A549 (cell line): ENCODE results near the gene CNTNAP2. TPM values are rescaled to one million over a fixed set of nuclear protein-coding genes. Genes with fewer than 3 reads are reported as not detected.

Experiments used
- ATAC-seq, 2 experiments: fragments of 200-7000 bp in 1 of 2; fragments of >200 bp in 1 of 2; cut with Nextera tagmentation in 1 of 2; cut with Tn5 transposase in 1 of 2; 3 replicates each; pipeline versions ENCODE4 v1.8.0 to v1.9.1; 2018 to 2020; ENCODE audit warnings: mild to moderate bottlenecking in 1 of 2, moderate library complexity in 1 of 2
- CTCF ChIA-PET: fragments of 300-600 bp; sonication (Branson Sonifier 250); formaldehyde crosslinking; extraction: SDS; loops from one replicate; lab custom pipeline; 2021; ENCODE audit warnings: antibody characterized with exemption, inconsistent platforms; lab: Yijun Ruan, JAX
- POLR2A ChIA-PET: fragments of 350-600 bp; formaldehyde crosslinking; extraction: SDS; loops from one replicate; lab custom pipeline; 2021; ENCODE audit warnings: antibody characterized with exemption, inconsistent platforms; lab: Yijun Ruan, JAX
- DNase-seq, 2 experiments: peaks; one replicate each; pipeline versions ENCODE4 v3.0.0 to v3.0.0-alpha.2; 2011 to 2016; ENCODE audit warnings: low read depth in 1 of 2, low spot score in 1 of 2
- FAIRE-seq: peaks from 2 replicates; lab custom pipeline; 2011; peaks lifted over from hg19 to GRCh38; lab: Jason Lieb, UNC
- H3K27ac ChIP-seq, 2 experiments: fragments of >200 bp; sonication (Bioruptor Twin); formaldehyde crosslinking; 3 replicates each; pipeline ENCODE4 v1.5.1; 2016 to 2017
- H3K4me1 ChIP-seq: fragments of >200 bp; sonication (Bioruptor Twin); formaldehyde crosslinking; 3 replicates; pipeline ENCODE4 v1.6.1; 2016
- H3K4me2 ChIP-seq: fragments of >200 bp; sonication (Bioruptor Twin); formaldehyde crosslinking; 3 replicates; pipeline ENCODE4 v1.6.1; 2016
- H3K4me3 ChIP-seq: fragments of >200 bp; sonication (Bioruptor Twin); formaldehyde crosslinking; 3 replicates; pipeline ENCODE4 v1.5.1; 2016
- H3K9me3 ChIP-seq: fragments of >200 bp; sonication (Bioruptor Twin); formaldehyde crosslinking; 3 replicates; pipeline ENCODE4 v1.6.1; 2016
- CBX2 ChIP-seq: fragments of 200-600 bp; sonication (generic); IDR thresholded peaks from 2 replicates; pipeline ENCODE4 v1.6.1; 2016; ENCODE audit warnings: low read depth, mild to moderate bottlenecking, borderline replicate concordance
- CEBPB ChIP-seq, 2 experiments: fragments of >200 bp in 1 of 2; sonication (Bioruptor Twin) in 1 of 2; formaldehyde crosslinking in 1 of 2; IDR thresholded peaks; 2 replicates each; pipeline ENCODE4 v1.6.1; 2012 to 2016
- CHD2 ChIP-seq: fragments of 150-350 bp; IDR thresholded peaks from 2 replicates; pipeline ENCODE4 v1.6.1; 2014; ENCODE audit warnings: low read length; ENCODE audit not compliant: partially characterized antibody
- CHD4 ChIP-seq: fragments of 200-600 bp; sonication (generic); IDR thresholded peaks from 2 replicates; pipeline ENCODE4 v1.6.1; 2016; ENCODE audit warnings: antibody characterized with exemption, mild to moderate bottlenecking, borderline replicate concordance
- ESRRA ChIP-seq: fragments of 150-350 bp; IDR thresholded peaks from 2 replicates; pipeline ENCODE4 v1.6.1; 2014; ENCODE audit warnings: mild to moderate bottlenecking, low read length, borderline replicate concordance
- GATA3 ChIP-seq: IDR thresholded peaks from 2 replicates; pipeline ENCODE4 v1.6.1; 2012; ENCODE audit warnings: borderline replicate concordance
- HDAC2 ChIP-seq: fragments of 200-600 bp; sonication (generic); IDR thresholded peaks from 2 replicates; pipeline ENCODE4 v1.6.1; 2016
- HEYL ChIP-seq: fragments of 250-450 bp; sonication (Bioruptor Pico); IDR thresholded peaks from 2 replicates; pipeline ENCODE4 v1.8.0; 2021; ENCODE audit warnings: mild to moderate bottlenecking, moderate library complexity
- HOXB13 ChIP-seq: fragments of 250-450 bp; sonication (Bioruptor Pico); IDR thresholded peaks from 2 replicates; pipeline ENCODE4 v1.5.0; 2020; ENCODE audit warnings: low read depth, mild to moderate bottlenecking, moderate library complexity
- HOXB5 ChIP-seq: fragments of 250-450 bp; sonication (Bioruptor Pico); IDR thresholded peaks from 2 replicates; pipeline ENCODE4 v1.5.0; 2020; ENCODE audit warnings: mild to moderate bottlenecking, moderate library complexity
- JUNB ChIP-seq: fragments of >200 bp; sonication (Bioruptor Twin); formaldehyde crosslinking; IDR thresholded peaks from 2 replicates; pipeline ENCODE4 v1.6.1; 2016
- MYC ChIP-seq: IDR thresholded peaks from 2 replicates; pipeline ENCODE4 v1.6.1; 2012; ENCODE audit warnings: mild to moderate bottlenecking, inconsistent platforms, low read length, improper control_type of control experiment, borderline replicate concordance
- PHF8 ChIP-seq: fragments of 200-600 bp; sonication (generic); IDR thresholded peaks from 2 replicates; pipeline ENCODE4 v1.6.1; 2016; ENCODE audit warnings: low read depth, mild to moderate bottlenecking, antibody characterized with exemption, moderate library complexity, borderline replicate concordance
- POLR2AphosphoS2 ChIP-seq: conservative IDR thresholded peaks from 2 replicates; pipeline ENCODE4 v1.6.1; 2012; ENCODE audit warnings: low read length, improper control_type of control experiment, inconsistent platforms
- RAD21 ChIP-seq, 2 experiments: fragments of >200 bp in 1 of 2; sonication (Bioruptor Twin) in 1 of 2; formaldehyde crosslinking in 1 of 2; IDR thresholded peaks in 1 of 2; conservative IDR thresholded peaks in 1 of 2; 2 replicates in 1 of 2; 3 replicates in 1 of 2; pipeline ENCODE4 v1.6.1; 2012 to 2018; ENCODE audit warnings: inconsistent platforms in 1 of 2
- SMC3 ChIP-seq: fragments of >200 bp; sonication (Bioruptor Twin); formaldehyde crosslinking; IDR thresholded peaks from 3 replicates; pipeline ENCODE4 v1.6.1; 2018; ENCODE audit warnings: inconsistent platforms
- SREBF2 ChIP-seq: fragments of 450-650 bp; IDR thresholded peaks from 2 replicates; pipeline ENCODE4 v1.6.1; 2014; ENCODE audit warnings: mild to moderate bottlenecking, moderate library complexity
- TFCP2L1 ChIP-seq: fragments of 250-450 bp; sonication (Bioruptor Pico); IDR thresholded peaks from 2 replicates; pipeline ENCODE4 v1.5.0; 2021; ENCODE audit warnings: mild to moderate bottlenecking
- ZC3H11A ChIP-seq: fragments of 450-650 bp; IDR thresholded peaks from 2 replicates; pipeline ENCODE4 v1.6.1; 2014; ENCODE audit warnings: antibody characterized with exemption, mild to moderate bottlenecking
- ZNF302 ChIP-seq: fragments of 250-450 bp; sonication (Bioruptor Pico); IDR thresholded peaks from 2 replicates; pipeline ENCODE4 v1.9.0; 2021; ENCODE audit warnings: inconsistent platforms, mild to moderate bottlenecking, moderate library complexity
- WGBS: methylation state at CpG from one replicate; pipeline ENCODE4 v1.1.6; 2017; ENCODE audit errors: missing lambda C conversion rate; 5-methylcytosine and 5-hydroxymethylcytosine counted together
- polyA plus RNA-seq, 4 experiments: library from polyadenylated mRNA; depleted of rRNA in 3 of 4; stranded (reverse); fragments of >200 nt; fragmentation: RNase III in 1 of 4; extraction: RNeasy Plus Mini Kit Qiagen cat#74134 plus additional on column Dnase treatment in 1 of 4; gene quantifications; 2 replicates in 3 of 4; 3 replicates in 1 of 4; pipeline ENCODE4 v1.2.3, GENCODE V29; 2011 to 2017
- TF ChIP-seq, protein P1 (sequence below): fragments of 450-650 bp; IDR thresholded peaks from 2 replicates; pipeline ENCODE4 v1.6.1; 2014; ENCODE audit warnings: antibody characterized with exemption
- TF ChIP-seq, protein P2 (sequence below): IDR thresholded peaks from 2 replicates; pipeline ENCODE4 v1.6.1; 2012
- TF ChIP-seq, protein P3 (sequence below): fragments of 250-450 bp; sonication (Bioruptor Pico); IDR thresholded peaks from 2 replicates; pipeline ENCODE4 v1.5.0; 2021; ENCODE audit warnings: mild to moderate bottlenecking, moderate library complexity, borderline replicate concordance
- TF ChIP-seq, protein P4 (sequence below): IDR thresholded peaks from 2 replicates; pipeline ENCODE4 v1.6.1; 2012; ENCODE audit warnings: low read depth, borderline replicate concordance
- TF ChIP-seq, protein P5 (sequence below): fragments of 250-450 bp; sonication (Bioruptor Pico); IDR thresholded peaks from 2 replicates; pipeline ENCODE4 v1.5.0; 2020; ENCODE audit warnings: low read depth, mild to moderate bottlenecking, moderate library complexity

CNTNAP2 gene
- polyA plus RNA-seq, 2 of the 4 experiments (the other 2 are of a cell fraction): 0.05 to 0.13 TPM

DNA sequence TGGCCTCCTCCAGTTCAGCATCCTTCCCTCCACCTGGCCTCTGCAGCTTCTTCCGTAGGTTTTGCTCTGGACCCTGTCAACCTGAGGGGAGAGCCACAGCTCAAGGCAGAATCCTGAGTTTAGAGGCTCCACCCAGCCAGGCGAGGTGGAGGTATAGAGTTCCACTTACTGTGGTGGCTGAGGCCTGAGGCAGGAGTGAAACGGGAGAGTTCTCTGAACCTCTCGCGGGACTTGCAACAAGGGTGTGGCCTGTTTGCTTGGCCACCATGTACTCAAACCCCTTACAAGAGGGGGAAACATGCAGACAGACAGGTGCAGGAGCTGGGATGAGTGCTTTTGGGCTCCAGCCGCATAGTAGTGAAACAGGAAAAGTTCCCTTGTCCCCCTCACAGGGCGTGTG, 2320.0 kb downstream of the CNTNAP2 start:
- FAIRE-seq: no peak
- H3K27ac ChIP-seq: no peak overlapping the region
- H3K4me3 ChIP-seq: no peak overlapping the region
- no peak for TF ChIP-seq ESRRA
- no peak for TF ChIP-seq HOXB5 (CRISPR knock-in tag)
- TF ChIP-seq HDAC2: no peak
- TF ChIP-seq CEBPB (IDR thresholded peaks at IDR 0.05): no peak
- TF ChIP-seq, protein P1, sequence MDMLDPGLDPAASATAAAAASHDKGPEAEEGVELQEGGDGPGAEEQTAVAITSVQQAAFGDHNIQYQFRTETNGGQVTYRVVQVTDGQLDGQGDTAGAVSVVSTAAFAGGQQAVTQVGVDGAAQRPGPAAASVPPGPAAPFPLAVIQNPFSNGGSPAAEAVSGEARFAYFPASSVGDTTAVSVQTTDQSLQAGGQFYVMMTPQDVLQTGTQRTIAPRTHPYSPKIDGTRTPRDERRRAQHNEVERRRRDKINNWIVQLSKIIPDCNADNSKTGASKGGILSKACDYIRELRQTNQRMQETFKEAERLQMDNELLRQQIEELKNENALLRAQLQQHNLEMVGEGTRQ: no peak
- TF ChIP-seq CHD4: no peak
- TF ChIP-seq SREBF2: no peak
- TF ChIP-seq GATA3: no peak
- TF ChIP-seq HEYL: no peak
- TF ChIP-seq PHF8: no peak
- TF ChIP-seq, all 56 proteins: peak for 0
- Histone ChIP-seq H3K9me3 (no peaks in the 10 kb centered on the region), H3K4me2 (no peak overlapping the region), H3K4me1 (no peaks in the 10 kb centered on the region; the same call in 2 of the 3 replicates)
- ChIA-PET CTCF (no interaction called here), POLR2A (no interaction called here)
- ATAC-seq (no peak), DNase-seq (no peak)
- WGBS: 60% methylated on average over 7 of the region's 7 CpGs

DNA sequence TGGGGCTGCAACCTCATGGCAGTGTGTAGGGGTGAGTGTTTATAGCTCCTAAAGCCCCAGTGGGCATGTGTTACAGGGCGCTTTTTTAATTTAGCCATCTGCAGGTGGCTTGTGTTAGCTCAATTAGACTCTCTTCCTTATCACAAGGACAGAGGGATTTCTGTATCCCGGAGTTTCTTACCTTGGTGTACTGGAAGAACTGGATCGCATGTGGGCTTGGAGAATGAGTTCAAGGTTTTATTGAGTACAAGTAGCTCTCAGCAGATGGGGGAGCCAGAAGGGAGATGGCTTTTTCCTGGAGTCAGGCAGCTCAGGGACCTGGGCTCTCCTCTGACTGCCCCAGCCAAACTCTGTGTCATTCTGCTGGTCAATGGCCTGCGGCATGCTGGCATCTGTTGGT, 2320.4 kb downstream of the CNTNAP2 start:
- H3K27ac ChIP-seq: no peak overlapping the region
- TF ChIP-seq ZNF302 (no peak), HOXB13 (CRISPR knock-in tag) (no peak), HEYL (no peak), MYC (no peak), JUNB (no peak), POLR2AphosphoS2 (no peak), CBX2 (no peak), HOXB5 (CRISPR knock-in tag) (no peak), RAD21 (conservative IDR thresholded peaks at IDR 0.05 in 1 of 2, IDR thresholded peaks at IDR 0.05 in 1 of 2) (no peak), CHD2 (no peak), TFCP2L1 (CRISPR knock-in tag) (no peak), ZC3H11A (no peak), SMC3 (no peak)
- TF ChIP-seq, protein P2, sequence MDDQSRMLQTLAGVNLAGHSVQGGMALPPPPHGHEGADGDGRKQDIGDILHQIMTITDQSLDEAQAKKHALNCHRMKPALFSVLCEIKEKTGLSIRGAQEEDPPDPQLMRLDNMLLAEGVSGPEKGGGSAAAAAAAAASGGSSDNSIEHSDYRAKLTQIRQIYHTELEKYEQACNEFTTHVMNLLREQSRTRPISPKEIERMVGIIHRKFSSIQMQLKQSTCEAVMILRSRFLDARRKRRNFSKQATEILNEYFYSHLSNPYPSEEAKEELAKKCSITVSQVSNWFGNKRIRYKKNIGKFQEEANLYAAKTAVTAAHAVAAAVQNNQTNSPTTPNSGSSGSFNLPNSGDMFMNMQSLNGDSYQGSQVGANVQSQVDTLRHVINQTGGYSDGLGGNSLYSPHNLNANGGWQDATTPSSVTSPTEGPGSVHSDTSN: no peak
- TF ChIP-seq, protein P3, sequence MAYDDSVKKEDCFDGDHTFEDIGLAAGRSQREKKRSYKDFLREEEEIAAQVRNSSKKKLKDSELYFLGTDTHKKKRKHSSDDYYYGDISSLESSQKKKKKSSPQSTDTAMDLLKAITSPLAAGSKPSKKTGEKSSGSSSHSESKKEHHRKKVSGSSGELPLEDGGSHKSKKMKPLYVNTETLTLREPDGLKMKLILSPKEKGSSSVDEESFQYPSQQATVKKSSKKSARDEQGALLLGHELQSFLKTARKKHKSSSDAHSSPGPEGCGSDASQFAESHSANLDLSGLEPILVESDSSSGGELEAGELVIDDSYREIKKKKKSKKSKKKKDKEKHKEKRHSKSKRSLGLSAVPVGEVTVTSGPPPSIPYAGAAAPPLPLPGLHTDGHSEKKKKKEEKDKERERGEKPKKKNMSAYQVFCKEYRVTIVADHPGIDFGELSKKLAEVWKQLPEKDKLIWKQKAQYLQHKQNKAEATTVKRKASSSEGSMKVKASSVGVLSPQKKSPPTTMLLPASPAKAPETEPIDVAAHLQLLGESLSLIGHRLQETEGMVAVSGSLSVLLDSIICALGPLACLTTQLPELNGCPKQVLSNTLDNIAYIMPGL (CRISPR knock-in tag): no peak
- TF ChIP-seq, protein P4, sequence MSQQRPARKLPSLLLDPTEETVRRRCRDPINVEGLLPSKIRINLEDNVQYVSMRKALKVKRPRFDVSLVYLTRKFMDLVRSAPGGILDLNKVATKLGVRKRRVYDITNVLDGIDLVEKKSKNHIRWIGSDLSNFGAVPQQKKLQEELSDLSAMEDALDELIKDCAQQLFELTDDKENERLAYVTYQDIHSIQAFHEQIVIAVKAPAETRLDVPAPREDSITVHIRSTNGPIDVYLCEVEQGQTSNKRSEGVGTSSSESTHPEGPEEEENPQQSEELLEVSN: no peak
- TF ChIP-seq, protein P5, sequence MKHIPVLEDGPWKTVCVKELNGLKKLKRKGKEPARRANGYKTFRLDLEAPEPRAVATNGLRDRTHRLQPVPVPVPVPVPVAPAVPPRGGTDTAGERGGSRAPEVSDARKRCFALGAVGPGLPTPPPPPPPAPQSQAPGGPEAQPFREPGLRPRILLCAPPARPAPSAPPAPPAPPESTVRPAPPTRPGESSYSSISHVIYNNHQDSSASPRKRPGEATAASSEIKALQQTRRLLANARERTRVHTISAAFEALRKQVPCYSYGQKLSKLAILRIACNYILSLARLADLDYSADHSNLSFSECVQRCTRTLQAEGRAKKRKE (CRISPR knock-in tag): no peak
- TF ChIP-seq, all 56 proteins: peak for 0
- H3K4me2 ChIP-seq: no peak overlapping the region
- POLR2A ChIA-PET: no interaction called here
- ATAC-seq (no peak; a peak in 1 of 6 replicates), DNase-seq (no peak), FAIRE-seq (no peak)
- no peaks in the 10 kb centered on the region; the same call in 2 of the 3 replicates for H3K4me1 ChIP-seq
- CTCF ChIA-PET: no interaction called here
- WGBS: 60% methylated on average over 4 of the region's 4 CpGs
- H3K9me3 ChIP-seq: no peaks in the 10 kb centered on the region
- H3K4me3 ChIP-seq: no peak overlapping the region
